Neural cell (in vitro differentiated cells): ENCODE results near the gene MASP2. TPM values are rescaled to one million over a fixed set of nuclear protein-coding genes. Genes with fewer than 3 reads are reported as not detected.

ENCODE experiments used
- H2AFZ ChIP-seq: fragments of 200-600, 300-800 bp; sonication (generic), shearing (Covaris generic); 2 replicates; pipeline ENCODE4 v1.6.0; 2014; ENCODE audit warnings: low read depth, mild to moderate bottlenecking, antibody characterized with exemption, low read length, moderate library complexity
- H3F3A ChIP-seq: fragments of 200-600 bp; shearing (Covaris generic); 2 replicates; pipeline ENCODE4 v1.6.1; 2016; ENCODE audit warnings: mild to moderate bottlenecking, moderate library complexity, mixed read lengths, antibody characterized with exemption, low read length; ENCODE audit not compliant: insufficient read depth, poor library complexity, severe bottlenecking
- H3K27ac ChIP-seq: fragments of 200-600, 300-800 bp; sonication (generic), shearing (Covaris generic); 2 replicates; pipeline ENCODE4 v1.5.1; 2014; ENCODE audit warnings: mild to moderate bottlenecking, low read length, moderate library complexity
- H3K27me3 ChIP-seq: fragments of 300-800, 200-600 bp; sonication (generic), shearing (Covaris generic); 2 replicates; pipeline ENCODE4 v1.6.0; 2014; ENCODE audit warnings: mild to moderate bottlenecking, low read depth, low read length, moderate library complexity; ENCODE audit not compliant: insufficient read depth
- H3K36me3 ChIP-seq: fragments of 300-800, 200-600 bp; sonication (generic), shearing (Covaris generic); 2 replicates; pipeline ENCODE4 v1.5.1; 2014; ENCODE audit warnings: mild to moderate bottlenecking, antibody characterized with exemption, low read length, moderate library complexity; ENCODE audit not compliant: insufficient read depth
- H3K4me2 ChIP-seq: fragments of 300-800, 200-600 bp; sonication (generic), shearing (Covaris generic); 2 replicates; pipeline ENCODE4 v1.6.0; 2014; ENCODE audit warnings: mild to moderate bottlenecking, low read length
- H3K4me3 ChIP-seq: fragments of 300-800, 200-600 bp; sonication (generic), shearing (Covaris generic); 2 replicates; pipeline ENCODE4 v1.5.1; 2014; ENCODE audit warnings: mild to moderate bottlenecking, low read length, moderate library complexity
- H3K79me2 ChIP-seq: fragments of 200-600 bp; shearing (Covaris generic); replicated peaks from 2 replicates; pipeline ENCODE4 v1.6.0; 2014; ENCODE audit warnings: mild to moderate bottlenecking, low read length, moderate library complexity; ENCODE audit not compliant: insufficient read depth
- H3K9ac ChIP-seq: fragments of 300-800, 200-600 bp; sonication (generic), shearing (Covaris generic); 2 replicates; pipeline ENCODE4 v1.6.1; 2016; ENCODE audit warnings: mild to moderate bottlenecking, low read length, mixed read lengths
- H3K9me2 ChIP-seq: fragments of 200-600 bp; shearing (Covaris generic); 2 replicates; pipeline ENCODE4 v1.6.1; 2016; ENCODE audit warnings: mild to moderate bottlenecking, low read length, mixed read lengths; ENCODE audit not compliant: insufficient read depth
- H3K9me3 ChIP-seq: fragments of 200-600, 300-800 bp; sonication (generic), shearing (Covaris generic); 2 replicates; pipeline ENCODE4 v1.6.1; 2016; ENCODE audit warnings: mild to moderate bottlenecking, mixed run types, low read length, moderate library complexity, mixed read lengths
- H4K20me1 ChIP-seq: fragments of 200-600 bp; shearing (Covaris generic); 2 replicates; pipeline ENCODE4 v1.6.1; 2016; ENCODE audit warnings: mild to moderate bottlenecking, mixed run types; ENCODE audit not compliant: insufficient read depth
- CTCF ChIP-seq: fragments of 450-650 bp; IDR thresholded peaks from 2 replicates; pipeline ENCODE4 v1.5.1; 2014; ENCODE audit warnings: antibody characterized with exemption, mild to moderate bottlenecking, moderate library complexity; ENCODE audit not compliant: poor library complexity, severe bottlenecking
- EP300 ChIP-seq: fragments of 450-650 bp; conservative IDR thresholded peaks from 2 replicates; pipeline ENCODE4 v1.6.1; 2014; ENCODE audit warnings: antibody characterized with exemption, mild to moderate bottlenecking, moderate library complexity; ENCODE audit not compliant: poor library complexity, severe bottlenecking
- EZH2 ChIP-seq: fragments of 200-600, 300-800 bp; shearing (Covaris generic), sonication (generic); IDR thresholded peaks from 2 replicates; pipeline ENCODE4 v1.6.1; 2014; ENCODE audit warnings: antibody characterized with exemption, low read length, borderline replicate concordance, mild to moderate bottlenecking; ENCODE audit not compliant: insufficient read depth, poor library complexity, severe bottlenecking
- MXI1 ChIP-seq: fragments of 450-650 bp; conservative IDR thresholded peaks from 2 replicates; pipeline ENCODE4 v1.6.1; 2014; ENCODE audit warnings: antibody characterized with exemption, mild to moderate bottlenecking; ENCODE audit not compliant: poor library complexity, severe bottlenecking
- POLR2AphosphoS5 ChIP-seq: IDR thresholded peaks from 2 replicates; pipeline ENCODE4 v1.6.1; 2012
- RAD21 ChIP-seq: fragments of 450-650 bp; conservative IDR thresholded peaks from 2 replicates; pipeline ENCODE4 v1.6.1; 2014; ENCODE audit warnings: antibody characterized with exemption, mild to moderate bottlenecking, moderate library complexity
- REST ChIP-seq: IDR thresholded peaks from 2 replicates; pipeline ENCODE4 v1.6.1; 2012; ENCODE audit warnings: borderline replicate concordance
- SMC3 ChIP-seq: fragments of 450-650 bp; conservative IDR thresholded peaks from 2 replicates; pipeline ENCODE4 v1.6.1; 2014; ENCODE audit warnings: antibody characterized with exemption, mild to moderate bottlenecking, moderate library complexity; ENCODE audit not compliant: poor library complexity
- TAF1 ChIP-seq: IDR thresholded peaks from 2 replicates; pipeline ENCODE4 v1.6.1; 2012; ENCODE audit warnings: low read depth
- polyA plus RNA-seq: library from polyadenylated mRNA; depleted of rRNA; stranded (reverse); fragments of >200 nt; gene quantifications from 2 replicates; pipeline ENCODE4 v1.2.3, GENCODE V29; 2014

MASP2 gene
- polyA plus RNA-seq, 1 donor from 2014 or later: not detected

- Histone ChIP-seq H3K27ac (no peak overlapping the region), H3K36me3 (peaks cover 14% of the 10 kb centered on the region), H3K4me2 (no peak overlapping the region), H3K9me2 (no peaks in the 10 kb centered on the region), H3F3A (no peaks in the 10 kb centered on the region), H3K9ac (no peak overlapping the region), H3K4me3 (no peak overlapping the region), H3K9me3 (no peaks in the 10 kb centered on the region), H2AFZ (no peak overlapping the region), H3K79me2 (no peaks in the 10 kb centered on the region), H4K20me1 (peaks cover 5% of the 10 kb centered on the region), H3K27me3 (no peaks in the 10 kb centered on the region)
- no peak for TF ChIP-seq REST
- TF ChIP-seq EZH2: no peak
- TF ChIP-seq CTCF: no peak
- TF ChIP-seq RAD21: no peak
- TF ChIP-seq POLR2AphosphoS5: no peak
- TF ChIP-seq EP300: no peak
- no peak for TF ChIP-seq MXI1
- no peak for TF ChIP-seq TAF1
- TF ChIP-seq SMC3: no peak
These were observed 22.7 kb downstream of the MASP2 start for GRCh38 chr1:11024154-11024873.

- Histone ChIP-seq H3K27me3 (no peaks in the 10 kb centered on the region), H3K79me2 (peaks cover 3% of the 10 kb centered on the region), H3K4me3 (no peak overlapping the region), H4K20me1 (peaks cover 8% of the 10 kb centered on the region), H3K9ac (no peak overlapping the region), H3K36me3 (peaks cover 14% of the 10 kb centered on the region), H3K4me2 (no peak overlapping the region), H3K9me2 (no peaks in the 10 kb centered on the region), H3K27ac (no peak overlapping the region), H3F3A (no peaks in the 10 kb centered on the region), H3K9me3 (no peaks in the 10 kb centered on the region), H2AFZ (no peak overlapping the region)
- TF ChIP-seq RAD21: no peak
- no peak for TF ChIP-seq POLR2AphosphoS5
- no peak for TF ChIP-seq REST
- no peak for TF ChIP-seq TAF1
- no peak for TF ChIP-seq MXI1
- no peak for TF ChIP-seq EZH2
- TF ChIP-seq EP300: no peak
These were observed 23.8 kb downstream of the MASP2 start for GRCh38 chr1:11023201-11023600.
